CD4-positive, alpha-beta memory T cell (primary cell): ENCODE measurements around the gene LONP2. TPM values are rescaled to one million over a fixed set of nuclear protein-coding genes. Genes with fewer than 3 reads are reported as not detected.

Experiments used
- CTCF ChIA-PET: fragments of 350-600 bp; sonication (Branson Sonifier 250); formaldehyde crosslinking; loops from one replicate; lab custom pipeline; 2021; ENCODE audit warnings: inconsistent platforms; ENCODE audit not compliant: partially characterized antibody; lab: Charles Lee
- POLR2A ChIA-PET: fragments of 350-600 bp; sonication (Branson Sonifier 250); formaldehyde crosslinking; loops from one replicate; lab custom pipeline; 2021; ENCODE audit not compliant: partially characterized antibody; lab: Charles Lee
- DNase-seq, 5 donors: peaks; one replicate each; pipeline versions ENCODE4 v3.0.0 to v3.0.0-alpha.2; 2020 to 2022; ENCODE audit warnings: mixed read lengths in 1 of 5
- H3K27ac ChIP-seq: one replicate; pipeline ENCODE4 v1.7.0; 2013; ENCODE audit warnings: low read depth, low read length
- H3K27me3 ChIP-seq: 2 replicates; pipeline ENCODE4 v1.7.0; 2013; ENCODE audit warnings: mild to moderate bottlenecking, low read length, moderate library complexity; ENCODE audit not compliant: insufficient read depth
- H3K36me3 ChIP-seq: 2 replicates; pipeline ENCODE4 v1.7.0; 2013; ENCODE audit warnings: mild to moderate bottlenecking, low read length, moderate library complexity; ENCODE audit not compliant: insufficient read depth
- H3K4me1 ChIP-seq: 2 replicates; pipeline ENCODE4 v1.7.0; 2013; ENCODE audit warnings: mild to moderate bottlenecking, low read length, moderate library complexity; ENCODE audit not compliant: insufficient read depth
- H3K4me3 ChIP-seq, 2 donors: one replicate each; pipeline ENCODE4 v1.7.0; 2013; ENCODE audit warnings: low read length in 2 of 2, mild to moderate bottlenecking in 1 of 2
- H3K9me3 ChIP-seq, 2 donors: one replicate each; pipeline ENCODE4 v1.7.0; 2013; ENCODE audit warnings: low read length in 2 of 2, control low read depth in 1 of 2; ENCODE audit not compliant: control insufficient read depth in 1 of 2
- H3K27ac Mint-ChIP-seq, 7 donors: one replicate each; pipeline ENCODE4 v1.8.0; 2020 to 2021; ENCODE audit warnings: mixed read lengths in 7 of 7, mild to moderate bottlenecking in 6 of 7, inconsistent platforms in 3 of 7, moderate library complexity in 3 of 7
- H3K27me3 Mint-ChIP-seq, 2 donors: one replicate each; pipeline ENCODE4 v1.8.0; 2020 to 2021; ENCODE audit warnings: mixed read lengths in 2 of 2
- H3K36me3 Mint-ChIP-seq, 2 donors: one replicate each; pipeline ENCODE4 v1.8.0; 2020 to 2021; ENCODE audit warnings: mixed read lengths in 2 of 2, inconsistent platforms in 1 of 2, mild to moderate bottlenecking in 1 of 2
- H3K4me1 Mint-ChIP-seq, 4 donors: one replicate each; pipeline ENCODE4 v1.8.0; 2020 to 2021; ENCODE audit warnings: mixed read lengths in 4 of 4, mild to moderate bottlenecking in 1 of 4
- H3K4me3 Mint-ChIP-seq, 8 donors: one replicate each; pipeline ENCODE4 v1.8.0; 2020 to 2021; ENCODE audit warnings: mixed read lengths in 8 of 8, mild to moderate bottlenecking in 7 of 8, moderate library complexity in 6 of 8, inconsistent platforms in 3 of 8
- H3K9me3 Mint-ChIP-seq, 8 donors: one replicate each; pipeline ENCODE4 v1.8.0; 2020 to 2021; ENCODE audit warnings: mixed read lengths in 8 of 8, mild to moderate bottlenecking in 5 of 8, inconsistent platforms in 3 of 8, moderate library complexity in 1 of 8
- intact Hi-C: fragments of 100-400 bp; cut with micrococcal nuclease; formaldehyde crosslinking; loops from one replicate; pipeline ENCODE4 v1.15.1; 2023
- polyA plus RNA-seq, 2 donors: library from polyadenylated mRNA; unstranded; fragments of 300-500 nt; fragmentation: Illumina TruSeq; gene quantifications; one replicate each; pipeline ENCODE4 v1.2.3, GENCODE V29; 2021
- total RNA-seq, 2 experiments: library from RNA; stranded (reverse); gene quantifications; one replicate each; pipeline ENCODE4 v1.2.3, GENCODE V29; 2021

The LONP2 gene
- total and polyA plus RNA-seq, 4 experiments from 2014 or later, result 33.4 to 101 (median 69.9) TPM

DNA sequence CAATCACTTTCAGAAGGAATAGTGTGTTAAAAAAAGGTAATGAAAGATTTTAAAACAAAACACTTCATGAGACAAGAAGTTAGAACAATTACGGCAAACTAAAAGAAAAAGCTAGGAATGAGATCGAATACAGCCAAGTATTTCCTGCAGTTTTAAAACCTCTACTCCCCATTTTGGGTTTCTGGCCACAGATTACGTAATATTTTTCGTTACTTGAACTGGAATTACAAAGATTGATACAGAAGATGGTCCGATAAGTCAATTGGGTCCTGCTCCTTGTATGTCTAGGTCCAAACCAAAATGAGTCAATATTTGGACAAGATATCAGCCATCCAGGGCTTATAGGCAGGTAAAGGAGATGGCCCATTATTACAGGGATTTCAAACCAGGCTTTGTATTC, 88.9 kb downstream of the LONP2 start:
- Histone ChIP-seq H3K27ac (no peak overlapping the region), H3K36me3 (peaks cover 26% of the 10 kb centered on the region), H3K9me3 (no peaks in the 10 kb centered on the region), H3K27me3 (no peaks in the 10 kb centered on the region), H3K4me3 (no peak overlapping the region), H3K4me1 (no peaks in the 10 kb centered on the region)
- H3K36me3 Mint-ChIP-seq, result peaks cover 45 to 62% of the 10 kb centered on the region in 2 donors
- H3K27ac Mint-ChIP-seq, result peak overlapping the region in 1 of 7 donors; percentile 49
- POLR2A ChIA-PET, result interaction anchor here (0.6 to 1.2 kb wide), 2 partner anchors 13 to 17 kb away, joined by 3 to 4 read pairs; no protein-coding TSS in a partner anchor
- CTCF ChIA-PET, result interaction anchor here (2.5 kb wide), 1 partner anchor 298 kb away, joined by 9 read pairs; no protein-coding TSS in a partner anchor
- no peaks in the 10 kb centered on the region for H3K9me3 Mint-ChIP-seq
- H3K27me3 Mint-ChIP-seq, result no peaks in the 10 kb centered on the region
- DNase-seq, result no peak
- peaks cover 4 to 20% (median 5%) of the 10 kb centered on the region in 4 donors for H3K4me1 Mint-ChIP-seq
- intact Hi-C loops, result no loop called here
- no peak overlapping the region for H3K4me3 Mint-ChIP-seq

DNA sequence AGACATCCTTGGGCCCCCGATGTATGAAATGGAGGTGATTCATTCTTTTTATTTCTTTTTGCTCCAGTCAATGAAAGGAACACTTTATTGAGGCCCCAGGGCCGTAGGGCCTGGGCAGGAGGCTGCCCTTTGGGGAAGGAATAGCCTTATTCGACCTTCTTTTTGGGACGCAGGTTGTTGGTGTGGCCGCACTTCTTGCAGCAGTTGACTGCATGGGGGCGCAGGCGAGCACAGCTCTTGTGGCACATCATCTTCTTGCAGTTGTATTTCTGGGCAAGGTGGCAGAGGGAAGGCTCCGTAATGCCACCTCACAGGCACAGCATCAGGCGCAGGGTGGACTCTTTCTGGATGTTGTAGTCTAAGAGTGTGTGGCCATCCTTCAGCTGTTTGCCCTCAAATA, 90.2 kb downstream of the LONP2 start:
- H3K36me3 ChIP-seq, result peaks cover 26% of the 10 kb centered on the region
- H3K9me3 ChIP-seq, result no peaks in the 10 kb centered on the region
- peak overlapping the region in 1 of 8 donors; percentile 32 for H3K4me3 Mint-ChIP-seq
- H3K27me3 ChIP-seq, result no peaks in the 10 kb centered on the region
- no peaks in the 10 kb centered on the region for H3K27me3 Mint-ChIP-seq
- H3K4me1 ChIP-seq, result no peaks in the 10 kb centered on the region
- peaks cover 7 to 20% (median 10%) of the 10 kb centered on the region in 4 donors for H3K4me1 Mint-ChIP-seq
- peaks cover 51 to 67% of the 10 kb centered on the region in 2 donors for H3K36me3 Mint-ChIP-seq
- DNase-seq, result no peak
- no peak overlapping the region for H3K27ac ChIP-seq
- H3K9me3 Mint-ChIP-seq, result no peaks in the 10 kb centered on the region
- ChIA-PET CTCF (interaction anchor here (2.5 kb wide), 1 partner anchor 296 kb away, joined by 9 read pairs; no protein-coding TSS in a partner anchor), POLR2A (no interaction called here)
- no peak overlapping the region for H3K4me3 ChIP-seq
- intact Hi-C loops, result no loop called here
- peak overlapping the region in 2 of 7 donors; percentile 39 to 72 for H3K27ac Mint-ChIP-seq

DNA sequence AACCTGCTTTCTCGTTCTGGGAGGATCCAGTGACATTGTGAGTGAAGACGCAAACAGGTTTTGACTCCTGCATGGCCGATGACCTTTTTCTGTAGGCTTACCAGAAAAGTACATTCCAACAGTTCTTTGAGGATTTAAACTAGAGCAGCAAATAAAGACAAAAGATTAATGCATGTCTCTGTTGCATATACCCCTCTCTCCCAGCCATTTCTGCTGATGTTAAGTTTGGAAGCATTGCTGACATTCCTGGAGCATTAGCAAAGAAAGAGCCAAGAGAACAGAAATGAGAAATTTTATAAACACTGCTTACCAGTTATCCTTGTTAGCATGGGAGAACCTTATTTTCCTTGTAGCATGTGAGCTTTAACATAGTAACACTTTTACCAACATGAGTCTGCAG, 91.9 kb downstream of the LONP2 start:
- Histone ChIP-seq H3K27ac (no peak overlapping the region), H3K9me3 (no peaks in the 10 kb centered on the region), H3K4me1 (no peaks in the 10 kb centered on the region), H3K36me3 (peaks cover 26% of the 10 kb centered on the region), H3K4me3 (no peak overlapping the region), H3K27me3 (no peaks in the 10 kb centered on the region)
- Mint-ChIP-seq H3K4me3 (no peak overlapping the region), H3K36me3 (peaks cover 56 to 67% of the 10 kb centered on the region in 2 donors), H3K4me1 (peaks cover 6 to 11% (median 7%) of the 10 kb centered on the region in 4 donors), H3K27ac (peak overlapping the region in 1 of 7 donors; percentile 9), H3K9me3 (no peaks in the 10 kb centered on the region), H3K27me3 (no peaks in the 10 kb centered on the region)
- POLR2A ChIA-PET, result no interaction called here
- CTCF ChIA-PET, result interaction anchor here (1.0 to 1.7 kb wide), 2 partner anchors 18 to 287 kb away, joined by 4 read pairs; no protein-coding TSS in a partner anchor
- DNase-seq, result no peak
- intact Hi-C loops, result no loop called here

DNA sequence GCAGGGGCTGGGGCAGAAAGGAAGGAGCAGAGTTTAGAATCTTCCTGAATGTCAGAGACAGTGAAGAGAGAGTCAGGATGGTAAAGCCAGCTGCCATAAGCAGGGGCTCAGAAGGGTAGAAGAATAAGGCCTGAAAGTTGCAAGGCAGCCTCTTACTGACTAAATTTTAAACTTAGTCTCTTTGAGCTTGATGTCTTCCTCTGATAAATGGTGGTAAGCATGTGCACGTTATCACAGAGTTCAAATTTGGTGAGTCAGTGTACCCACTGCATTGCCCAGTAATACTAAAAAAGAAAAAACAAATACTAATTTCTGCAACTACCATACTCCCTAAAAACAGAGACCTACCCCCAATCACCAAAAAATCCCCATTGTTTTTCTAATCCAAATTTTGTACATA, 96.0 kb downstream of the LONP2 start:
- H3K9me3 ChIP-seq, result no peaks in the 10 kb centered on the region
- Mint-ChIP-seq H3K36me3 (peaks cover 48 to 74% of the 10 kb centered on the region in 2 donors), H3K27me3 (no peaks in the 10 kb centered on the region), H3K4me1 (peaks cover 6 to 8% (median 6%) of the 10 kb centered on the region in 4 donors), H3K27ac (peak overlapping the region in 3 of 7 donors; percentile 33 to 80 (median 40)), H3K4me3 (no peak overlapping the region), H3K9me3 (no peaks in the 10 kb centered on the region)
- ChIA-PET POLR2A (no interaction called here), CTCF (interaction anchor here (1.1 to 2.3 kb wide), 4 partner anchors 9 to 290 kb away, joined by 3 to 5 read pairs (median 3); no protein-coding TSS in a partner anchor)
- H3K36me3 ChIP-seq, result peaks cover 22% of the 10 kb centered on the region
- intact Hi-C loops, result no loop called here
- no peaks in the 10 kb centered on the region for H3K27me3 ChIP-seq
- no peak overlapping the region for H3K27ac ChIP-seq
- no peak for DNase-seq
- no peak overlapping the region for H3K4me3 ChIP-seq
- H3K4me1 ChIP-seq, result no peaks in the 10 kb centered on the region

DNA sequence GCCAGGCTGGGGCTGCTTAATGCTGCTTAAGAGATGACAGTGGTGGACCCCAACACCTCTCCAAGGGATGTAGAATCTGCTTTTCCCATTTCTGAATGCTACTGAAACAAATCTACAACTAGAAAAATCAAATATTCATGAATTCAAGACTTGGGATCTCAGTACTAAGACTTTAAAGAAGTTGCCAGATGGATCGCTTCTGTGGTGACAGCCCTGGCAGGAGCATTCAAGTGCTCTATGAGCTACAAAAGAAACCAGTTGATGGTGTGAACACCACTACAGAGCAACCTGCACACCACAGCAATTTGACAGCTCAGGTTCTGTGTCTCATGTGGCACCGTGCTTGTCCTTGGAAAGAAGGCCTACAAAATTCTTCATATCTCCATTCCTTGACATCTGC, 98.5 kb downstream of the LONP2 start:
- peak overlapping the region in 2 of 7 donors; percentile 5 to 30 for H3K27ac Mint-ChIP-seq

DNA sequence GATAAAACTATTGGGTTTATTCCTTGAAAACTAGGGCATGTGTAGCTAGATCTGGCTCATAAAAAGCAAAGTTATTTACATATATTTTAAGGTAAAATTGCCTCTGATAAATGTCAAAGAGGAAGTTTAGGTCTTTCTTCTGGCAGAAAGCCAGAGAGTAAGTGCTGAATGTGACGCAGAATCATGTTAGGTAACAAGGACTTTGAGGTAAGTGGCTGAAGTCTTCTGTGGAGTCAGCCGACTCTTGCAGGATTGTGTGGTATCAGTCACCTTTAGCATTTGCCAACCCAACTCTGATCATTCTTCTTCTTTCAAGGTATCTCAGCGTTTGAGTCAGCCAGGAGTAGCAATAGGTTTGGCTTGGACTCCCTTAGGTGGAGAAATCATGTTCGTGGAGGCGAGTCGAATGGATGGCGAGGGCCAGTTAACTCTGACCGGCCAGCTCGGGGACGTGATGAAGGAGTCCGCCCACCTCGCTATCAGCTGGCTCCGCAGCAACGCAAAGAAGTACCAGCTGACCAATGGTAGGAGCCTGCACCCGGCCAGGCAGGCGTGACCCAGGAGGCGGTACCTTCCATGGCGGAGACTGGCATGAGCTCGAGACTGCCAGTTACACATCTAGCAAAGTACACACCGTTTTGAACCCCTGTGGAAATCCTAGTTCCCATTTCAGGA, 103.2 kb downstream of the LONP2 start:
- Mint-ChIP-seq H3K9me3 (no peaks in the 10 kb centered on the region), H3K27ac (peak overlapping the region in 2 of 7 donors; percentile 7 to 41)
- CTCF ChIA-PET, result interaction anchor here (1.3 to 7.1 kb wide), 5 partner anchors 16 to 284 kb away, joined by 3 to 58 read pairs (median 6); no protein-coding TSS in a partner anchor

More for the DNA sequence above, 98.5 kb downstream of the LONP2 start:
- CTCF ChIA-PET, result interaction anchor here (0.7 to 2.4 kb wide), 3 partner anchors 10 to 288 kb away, joined by 3 to 5 read pairs (median 3); no protein-coding TSS in a partner anchor
- H3K4me3 ChIP-seq, result no peak overlapping the region
- Mint-ChIP-seq H3K27me3 (no peaks in the 10 kb centered on the region), H3K36me3 (peaks cover 29 to 63% of the 10 kb centered on the region in 2 donors), H3K9me3 (no peaks in the 10 kb centered on the region), H3K4me1 (peaks cover 0 to 8% (median 6%) of the 10 kb centered on the region in 4 donors), H3K4me3 (no peak overlapping the region)
- POLR2A ChIA-PET, result no interaction called here
- DNase-seq, result no peak
- H3K36me3 ChIP-seq, result peaks cover 9% of the 10 kb centered on the region
- intact Hi-C loops, result no loop called here
- no peaks in the 10 kb centered on the region for H3K27me3 ChIP-seq
- no peaks in the 10 kb centered on the region for H3K4me1 ChIP-seq
- no peaks in the 10 kb centered on the region for H3K9me3 ChIP-seq
- H3K27ac ChIP-seq, result no peak overlapping the region

DNA sequence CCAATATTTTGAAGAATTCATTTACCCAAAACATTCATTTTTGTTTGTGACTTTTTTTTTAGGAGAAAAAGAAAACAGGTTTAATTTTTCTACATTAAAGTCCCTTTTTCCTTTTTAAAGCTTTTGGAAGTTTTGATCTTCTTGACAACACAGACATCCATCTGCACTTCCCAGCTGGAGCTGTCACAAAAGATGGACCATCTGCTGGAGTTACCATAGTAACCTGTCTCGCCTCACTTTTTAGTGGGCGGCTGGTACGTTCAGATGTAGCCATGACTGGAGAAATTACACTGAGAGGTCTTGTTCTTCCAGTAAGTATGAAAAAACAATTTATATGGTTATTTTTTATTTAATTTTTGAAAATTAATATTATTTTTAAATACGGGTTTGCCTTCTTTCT, 103.9 kb downstream of the LONP2 start:
- Histone ChIP-seq H3K4me3 (no peak overlapping the region), H3K9me3 (no peaks in the 10 kb centered on the region), H3K27ac (no peak overlapping the region), H3K27me3 (no peaks in the 10 kb centered on the region), H3K4me1 (no peaks in the 10 kb centered on the region), H3K36me3 (peaks cover 24% of the 10 kb centered on the region)
- no peaks in the 10 kb centered on the region for H3K9me3 Mint-ChIP-seq
- POLR2A ChIA-PET, result no interaction called here
- intact Hi-C loops, result no loop called here
- H3K4me3 Mint-ChIP-seq, result no peak overlapping the region
- CTCF ChIA-PET, result interaction anchor here (0.6 to 11.0 kb wide), 6 partner anchors 17 to 283 kb away, joined by 3 to 185 read pairs (median 5); no protein-coding TSS in a partner anchor
- no peak overlapping the region for H3K27ac Mint-ChIP-seq
- DNase-seq, result no peak
- peaks cover 9 to 74% of the 10 kb centered on the region in 2 donors for H3K36me3 Mint-ChIP-seq
- H3K27me3 Mint-ChIP-seq, result no peaks in the 10 kb centered on the region
- peaks cover 0 to 4% (median under 1%) of the 10 kb centered on the region in 4 donors for H3K4me1 Mint-ChIP-seq

More for the DNA sequence above, 103.2 kb downstream of the LONP2 start:
- Histone ChIP-seq H3K4me3 (no peak overlapping the region), H3K36me3 (peaks cover 21% of the 10 kb centered on the region), H3K27me3 (no peaks in the 10 kb centered on the region), H3K9me3 (no peaks in the 10 kb centered on the region), H3K27ac (no peak overlapping the region), H3K4me1 (no peaks in the 10 kb centered on the region)
- H3K4me3 Mint-ChIP-seq, result no peak overlapping the region
- peaks cover 9 to 74% of the 10 kb centered on the region in 2 donors for H3K36me3 Mint-ChIP-seq
- intact Hi-C loops, result no loop called here
- POLR2A ChIA-PET, result interaction anchor here (1.4 kb wide), 1 partner anchor 15 kb away, joined by 4 read pairs; no protein-coding TSS in a partner anchor
- H3K4me1 Mint-ChIP-seq, result peaks cover 0 to 1% (median 0%) of the 10 kb centered on the region in 4 donors
- H3K27me3 Mint-ChIP-seq, result no peaks in the 10 kb centered on the region
- DNase-seq, result peak in 2 of 5 donors; percentile 4 to 8
